ENCODE data around the gene SETD9.

DNA sequence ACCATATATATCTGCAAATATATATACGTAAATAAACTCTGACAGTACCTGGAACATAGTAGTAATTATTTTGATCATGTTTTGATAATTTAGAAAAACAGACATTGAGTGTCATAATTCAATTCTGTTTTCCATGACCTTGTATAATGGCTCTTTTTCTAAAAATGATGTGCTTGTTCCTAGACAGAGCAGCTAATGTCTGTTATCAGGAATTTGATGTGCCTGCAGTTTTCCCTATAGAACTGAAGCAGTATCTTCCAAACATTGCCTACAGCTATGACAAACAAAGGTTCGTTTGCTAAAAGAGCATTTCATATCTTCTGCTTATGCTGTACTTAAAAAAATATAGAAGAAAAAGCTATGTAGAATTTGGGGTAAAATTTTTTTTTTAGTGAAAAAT is 5.3 kb downstream of the SETD9 start:
- TF ChIP-seq CTCF (IDR thresholded peaks at IDR 0.05): no peak
- TF ChIP-seq POLR2A (IDR thresholded peaks at IDR 0.05): no peak
- no peak for TF ChIP-seq POLR2AphosphoS5 (IDR thresholded peaks at IDR 0.05)
